ENCODE results near the gene CERS6.
"Not testable (repeated sequence)": the region's sequence is repeated elsewhere in the genome, so short reads cannot be mapped to it uniquely, and the experiment has no call there.

Gene CERS6

GRCh38 chr2:168787782-168788376, 331.8 kb downstream of the CERS6 start:
- DNase-seq: no peak

DNA sequence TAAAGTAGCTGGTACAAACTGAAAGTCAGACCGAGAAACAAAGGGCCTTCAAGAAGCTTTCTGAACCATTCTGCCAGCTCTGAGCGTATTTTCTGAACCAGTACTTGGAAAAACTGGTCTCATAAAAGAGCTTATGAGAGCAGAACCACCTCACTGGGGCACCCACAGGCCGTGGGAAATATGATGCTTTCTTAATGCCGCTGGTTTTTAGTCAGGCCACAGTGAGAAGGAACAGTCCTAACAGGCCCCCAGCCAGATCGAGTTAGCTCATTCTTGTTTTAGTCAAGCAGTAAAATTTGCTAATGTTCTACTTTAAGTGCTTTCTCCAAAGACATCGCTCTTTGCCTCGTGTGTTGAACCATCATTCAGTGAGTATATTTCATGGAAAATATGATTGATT, 333.7 kb downstream of the CERS6 start:
- no peak for DNase-seq

- DNase-seq: no peak
These were observed 334.3 kb downstream of the CERS6 start for GRCh38 chr2:168790226-168790902.

DNA sequence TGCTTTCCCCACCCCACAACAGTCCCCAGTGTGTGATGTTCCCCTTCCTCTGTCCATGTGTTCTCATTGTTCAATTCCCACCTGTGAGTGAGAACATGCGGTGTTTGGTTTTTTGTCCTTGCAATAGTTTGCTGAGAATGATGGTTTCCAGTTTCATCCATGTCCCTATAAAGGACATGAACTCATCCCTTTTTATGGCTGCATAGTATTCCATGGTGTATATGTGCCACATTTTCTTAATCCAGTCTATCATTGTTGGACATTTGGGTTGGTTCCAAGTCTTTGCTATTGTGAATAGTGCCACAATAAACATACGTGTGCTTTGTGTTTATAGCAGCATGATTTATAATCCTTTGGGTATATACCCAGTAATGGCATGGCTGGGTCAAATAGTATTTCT, 335.1 kb downstream of the CERS6 start:
- DNase-seq: not testable (repeated sequence)

- no peak for DNase-seq
These were observed 337.5 kb downstream of the CERS6 start for GRCh38 chr2:168793596-168793995.

DNA sequence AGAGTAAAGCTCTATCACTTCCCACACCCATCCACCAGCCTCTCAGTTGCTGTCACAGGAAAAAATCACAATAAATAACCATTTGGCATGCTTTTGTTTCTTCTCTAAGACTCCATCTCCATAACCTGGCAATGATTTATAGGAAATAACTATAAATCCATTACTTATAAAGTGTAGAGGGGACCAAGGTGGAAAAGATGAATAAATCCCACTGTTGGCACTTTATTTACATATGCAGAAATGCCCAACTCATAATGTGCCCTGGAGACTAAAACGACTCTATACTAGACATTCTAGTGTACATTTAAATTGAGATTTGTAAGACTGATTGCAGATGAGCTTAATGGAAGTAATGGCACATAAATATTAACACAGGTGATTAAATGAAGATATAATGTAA, 338.9 kb downstream of the CERS6 start:
- no peak for DNase-seq

- no peak for DNase-seq
These were observed 340.1 kb downstream of the CERS6 start for GRCh38 chr2:168796090-168796577.

DNA sequence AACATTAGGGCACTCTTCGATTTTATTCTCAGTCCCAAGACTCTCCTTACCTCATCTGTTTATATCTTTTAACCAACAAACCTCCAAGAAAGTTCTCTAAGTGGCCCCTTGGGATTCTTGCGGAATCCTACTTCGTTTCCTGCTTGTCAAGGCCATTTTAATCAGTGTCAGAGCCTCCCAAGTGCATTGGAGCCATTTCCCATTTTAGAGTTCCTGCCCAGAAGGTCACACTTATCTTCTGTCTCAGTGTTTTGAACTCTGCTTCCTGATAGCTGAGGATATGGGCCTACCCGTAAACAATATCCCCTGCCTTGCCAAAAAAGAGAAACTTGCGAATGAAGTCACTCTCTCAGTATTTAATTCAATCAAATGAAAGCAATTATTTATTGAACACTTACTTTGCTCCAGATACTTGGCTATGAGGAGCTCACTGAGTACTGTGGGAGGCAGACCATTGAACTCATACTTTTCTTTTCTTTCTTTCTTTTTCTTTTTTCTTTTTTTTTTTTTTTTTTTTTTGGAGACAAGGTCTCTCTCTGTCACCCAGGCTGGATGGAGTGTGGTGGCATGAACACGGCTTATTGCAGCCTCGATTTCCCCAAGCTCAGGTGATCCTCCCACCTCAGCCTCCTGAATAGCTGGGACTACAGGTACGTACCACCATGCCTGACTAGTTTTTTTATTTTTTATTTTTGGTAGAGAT, 340.7 kb downstream of the CERS6 start:
- no peak for DNase-seq

DNA sequence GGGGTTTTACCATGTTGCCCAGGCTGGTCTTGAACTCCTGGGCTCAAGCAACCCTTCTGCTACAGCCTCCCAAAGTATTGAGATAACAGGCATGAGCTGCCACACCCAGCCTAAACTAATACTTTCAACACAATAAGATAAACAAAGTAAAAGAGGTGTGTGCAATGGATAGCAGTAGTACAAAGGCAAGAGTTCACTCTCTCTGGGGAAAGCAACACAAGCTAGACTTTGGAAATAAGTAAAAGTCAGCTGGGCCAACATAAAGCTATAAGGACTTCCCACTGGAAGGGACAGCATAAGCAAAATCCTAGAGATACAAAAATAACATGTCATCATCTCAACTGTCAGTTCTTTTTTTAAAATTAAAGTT, 341.2 kb downstream of the CERS6 start:
- no peak for DNase-seq

GRCh38 chr2:168798076-168798887, 342.2 kb downstream of the CERS6 start:
- DNase-seq: no peak

DNA sequence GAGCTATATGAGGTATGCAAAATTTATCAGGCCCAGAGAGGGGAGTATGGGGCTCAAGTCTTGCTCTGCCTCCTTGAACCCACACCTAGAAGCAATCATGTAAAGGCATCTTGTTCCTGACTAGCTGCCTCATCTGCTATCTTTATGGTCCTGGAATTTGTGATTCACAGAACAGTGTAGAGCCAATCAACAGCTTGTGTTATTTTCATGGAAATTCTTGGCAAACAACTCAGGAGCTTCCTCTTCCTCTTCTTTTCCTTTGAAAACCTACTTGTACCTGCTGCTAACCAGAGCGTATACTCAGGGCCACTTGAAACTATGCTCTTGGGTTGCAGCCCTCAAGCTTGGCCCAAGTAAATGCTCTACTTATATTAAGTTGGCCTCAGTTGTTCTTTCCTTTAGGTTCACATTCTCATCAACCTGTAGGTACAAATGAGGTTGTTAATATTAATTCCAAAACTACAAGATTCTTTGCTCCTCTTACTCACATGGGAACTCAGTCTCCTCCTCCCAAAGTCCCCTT, 342.9 kb downstream of the CERS6 start:
- DNase-seq: no peak

DNA sequence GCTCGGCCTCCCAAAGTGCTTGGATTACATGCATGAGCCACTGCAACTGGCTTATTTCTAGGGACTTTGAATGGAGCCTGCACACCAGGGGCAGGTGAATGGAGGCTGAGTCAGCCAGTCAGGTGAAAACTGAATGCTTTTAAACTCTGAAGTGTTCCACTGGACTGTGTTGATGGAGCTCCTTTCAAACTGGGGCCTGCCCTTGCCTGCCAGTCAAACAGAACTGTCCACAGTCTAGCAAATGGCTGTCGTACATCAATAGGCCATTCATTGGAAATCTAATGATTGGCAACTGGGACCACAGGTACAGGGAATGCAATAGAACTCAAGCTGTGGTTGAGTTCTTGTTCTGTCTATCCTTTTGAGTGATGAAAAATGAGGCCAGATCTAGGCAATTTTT, 345.4 kb downstream of the CERS6 start:
- DNase-seq: no peak

GRCh38 chr2:168801961-168802858, 346.1 kb downstream of the CERS6 start, which contains the start of gene NOSTRIN:
TSS of gene NOSTRIN (plus strand) at chr2:168802637. CDS start at chr2:168802647, 10 bp downstream.
- DNase-seq: no peak

GRCh38 chr2:168802859-168803725, 347.0 kb downstream of the CERS6 start:
- DNase-seq: no peak

- no peak for DNase-seq
These were observed 348.1 kb downstream of the CERS6 start for GRCh38 chr2:168804214-168804613.

- no peak for DNase-seq
These were observed 349.5 kb downstream of the CERS6 start for GRCh38 chr2:168805615-168806014.

- DNase-seq: no peak
These were observed 353.5 kb downstream of the CERS6 start for GRCh38 chr2:168809537-168809936.

GRCh38 chr2:168810235-168810634, 354.2 kb downstream of the CERS6 start:
- no peak for DNase-seq

GRCh38 chr2:168811696-168812095, 355.6 kb downstream of the CERS6 start:
- no peak for DNase-seq

DNA sequence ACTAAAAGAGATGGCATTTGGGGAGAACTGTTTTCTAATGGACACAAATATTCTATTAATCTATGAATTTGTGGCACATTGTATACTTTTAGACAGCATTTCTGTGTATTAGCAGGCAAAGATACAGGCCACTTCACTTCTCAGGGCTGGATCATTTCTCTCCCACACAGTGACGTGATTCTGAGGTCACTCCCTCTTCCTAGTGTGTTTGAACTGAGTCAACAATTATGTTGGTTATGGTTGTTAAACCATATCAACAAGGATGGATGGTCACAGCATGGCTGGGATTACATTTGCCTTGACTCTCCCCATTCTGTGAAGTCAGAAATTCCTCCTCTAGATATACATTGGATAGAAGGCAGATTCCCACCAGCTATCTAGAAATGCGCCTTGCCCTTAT, 358.0 kb downstream of the CERS6 start:
- no peak for DNase-seq
